Left ventricle myocardium inferior (tissue), 1 donor: ENCODE data around the gene BICDL1. TPM values are rescaled to one million over a fixed set of nuclear protein-coding genes. Genes with fewer than 3 reads are reported as not detected.

ENCODE experiments used
- DNase-seq: peaks from one replicate; pipeline ENCODE4 v3.0.0-alpha.2; 2020
- H3K27ac ChIP-seq: fragments of 200-600 bp; replicated peaks from 2 replicates; pipeline ENCODE4 v1.8.0; 2021
- H3K27me3 ChIP-seq: fragments of 200-600 bp; 2 replicates; pipeline ENCODE4 v1.8.0; 2021; ENCODE audit warnings: low read depth
- H3K36me3 ChIP-seq: fragments of 200-600 bp; 2 replicates; pipeline ENCODE4 v1.8.0; 2021
- H3K4me1 ChIP-seq: fragments of 200-600 bp; 2 replicates; pipeline ENCODE4 v1.8.0; 2021
- H3K4me3 ChIP-seq: fragments of 200-600 bp; 2 replicates; pipeline ENCODE4 v1.8.0; 2021; ENCODE audit warnings: mild to moderate bottlenecking, moderate library complexity
- H3K9me3 ChIP-seq: fragments of 200-600 bp; replicated peaks from 2 replicates; pipeline ENCODE4 v1.8.0; 2021
- intact Hi-C: fragments of 100-400 bp; cut with micrococcal nuclease; formaldehyde crosslinking; loops from one replicate; pipeline ENCODE4 v1.11.0; 2022
- total RNA-seq: library from RNA; stranded (reverse); fragmentation: NEBNext Ultra II Directional; extraction: Animal tissue kit (Norgen Biotek cat#: 25700); gene quantifications from one replicate; pipeline ENCODE4 v1.2.1, GENCODE V29; 2021
- TF ChIP-seq, protein P1 (sequence below): fragments of 200-600 bp; IDR thresholded peaks from 2 replicates; pipeline ENCODE4 v1.8.0; 2021; ENCODE audit warnings: antibody characterized with exemption, mild to moderate bottlenecking, borderline replicate concordance
- donor health status: DM: no; HTN: yes; CAD: no; lungs with severe emphysema.

Gene BICDL1
- total RNA-seq, 1 donor from 2014 or later, result 0.08 TPM

DNA sequence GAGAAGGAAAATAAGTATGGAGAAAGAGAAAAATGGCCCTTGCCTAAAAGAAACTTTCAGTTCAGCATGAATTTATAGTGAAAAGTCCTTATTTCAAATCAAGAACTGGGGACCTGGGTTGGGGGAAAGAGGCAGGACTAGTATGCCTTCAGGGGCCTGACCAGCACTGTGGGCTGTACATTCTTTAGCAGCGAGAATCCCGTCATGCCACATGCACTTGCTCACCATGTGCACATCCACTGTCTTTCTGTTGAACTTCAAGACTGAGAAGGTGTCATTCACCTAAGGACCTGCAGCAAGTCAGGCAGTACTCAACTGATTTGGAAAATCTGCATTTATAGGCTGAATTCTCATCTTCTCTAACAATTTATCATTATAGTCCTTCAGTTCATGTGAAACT, 77.3 kb downstream of the BICDL1 start:
- intact Hi-C loops, result no loop called here
- peaks cover 26% of the 10 kb centered on the region for H3K4me1 ChIP-seq
- no peak overlapping the region for H3K4me3 ChIP-seq
- TF ChIP-seq, protein P1, sequence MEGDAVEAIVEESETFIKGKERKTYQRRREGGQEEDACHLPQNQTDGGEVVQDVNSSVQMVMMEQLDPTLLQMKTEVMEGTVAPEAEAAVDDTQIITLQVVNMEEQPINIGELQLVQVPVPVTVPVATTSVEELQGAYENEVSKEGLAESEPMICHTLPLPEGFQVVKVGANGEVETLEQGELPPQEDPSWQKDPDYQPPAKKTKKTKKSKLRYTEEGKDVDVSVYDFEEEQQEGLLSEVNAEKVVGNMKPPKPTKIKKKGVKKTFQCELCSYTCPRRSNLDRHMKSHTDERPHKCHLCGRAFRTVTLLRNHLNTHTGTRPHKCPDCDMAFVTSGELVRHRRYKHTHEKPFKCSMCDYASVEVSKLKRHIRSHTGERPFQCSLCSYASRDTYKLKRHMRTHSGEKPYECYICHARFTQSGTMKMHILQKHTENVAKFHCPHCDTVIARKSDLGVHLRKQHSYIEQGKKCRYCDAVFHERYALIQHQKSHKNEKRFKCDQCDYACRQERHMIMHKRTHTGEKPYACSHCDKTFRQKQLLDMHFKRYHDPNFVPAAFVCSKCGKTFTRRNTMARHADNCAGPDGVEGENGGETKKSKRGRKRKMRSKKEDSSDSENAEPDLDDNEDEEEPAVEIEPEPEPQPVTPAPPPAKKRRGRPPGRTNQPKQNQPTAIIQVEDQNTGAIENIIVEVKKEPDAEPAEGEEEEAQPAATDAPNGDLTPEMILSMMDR, result no peak
- no peak overlapping the region for H3K27ac ChIP-seq
- H3K9me3 ChIP-seq, result no peaks in the 10 kb centered on the region
- H3K36me3 ChIP-seq, result no peaks in the 10 kb centered on the region
- DNase-seq, result no peak
- H3K27me3 ChIP-seq, result peaks cover 36% of the 10 kb centered on the region

DNA sequence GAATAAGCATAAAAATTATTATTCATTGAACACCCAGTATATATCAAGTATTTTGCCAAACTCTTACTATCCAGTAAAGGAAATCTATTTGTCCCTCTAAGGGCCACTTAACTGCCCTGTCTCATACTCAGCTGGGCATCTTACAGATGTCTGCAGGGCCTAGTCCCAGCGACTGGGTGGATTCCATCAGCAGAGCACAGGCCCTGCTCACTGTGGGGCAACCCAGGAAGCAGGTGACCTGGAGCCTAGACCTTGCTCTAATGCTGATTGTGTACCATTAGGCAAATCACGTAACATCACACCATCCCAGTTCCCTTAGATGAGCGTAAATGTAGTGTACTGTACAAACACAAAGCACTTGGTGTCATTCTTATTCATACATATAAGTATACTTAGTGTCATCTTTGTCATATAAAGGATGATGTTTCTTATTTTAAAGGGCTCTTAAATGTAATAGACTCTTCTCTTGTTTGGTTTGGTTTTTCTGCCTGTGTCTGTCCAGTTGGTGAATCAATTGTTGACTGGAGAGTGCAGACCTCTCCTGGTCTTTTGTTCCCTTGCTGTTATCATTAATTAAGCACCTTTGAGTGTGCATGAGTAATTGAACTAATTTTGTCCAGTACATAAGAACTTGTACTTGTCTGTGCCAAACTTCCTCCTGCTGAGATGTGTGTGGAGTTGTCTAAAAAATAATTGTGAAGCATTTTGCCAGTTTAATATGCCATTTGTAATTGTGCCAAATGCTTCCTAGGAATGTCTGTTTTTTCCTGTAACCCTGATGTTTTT, 78.2 kb downstream of the BICDL1 start:
- DNase-seq, result no peak
- intact Hi-C loops, result no loop called here
- peaks cover 26% of the 10 kb centered on the region for H3K4me1 ChIP-seq
- H3K27me3 ChIP-seq, result peaks cover 27% of the 10 kb centered on the region
- no peak overlapping the region for H3K4me3 ChIP-seq
- H3K36me3 ChIP-seq, result no peaks in the 10 kb centered on the region
- no peaks in the 10 kb centered on the region for H3K9me3 ChIP-seq
- TF ChIP-seq, protein P1, result no peak
- H3K27ac ChIP-seq, result no peak overlapping the region

DNA sequence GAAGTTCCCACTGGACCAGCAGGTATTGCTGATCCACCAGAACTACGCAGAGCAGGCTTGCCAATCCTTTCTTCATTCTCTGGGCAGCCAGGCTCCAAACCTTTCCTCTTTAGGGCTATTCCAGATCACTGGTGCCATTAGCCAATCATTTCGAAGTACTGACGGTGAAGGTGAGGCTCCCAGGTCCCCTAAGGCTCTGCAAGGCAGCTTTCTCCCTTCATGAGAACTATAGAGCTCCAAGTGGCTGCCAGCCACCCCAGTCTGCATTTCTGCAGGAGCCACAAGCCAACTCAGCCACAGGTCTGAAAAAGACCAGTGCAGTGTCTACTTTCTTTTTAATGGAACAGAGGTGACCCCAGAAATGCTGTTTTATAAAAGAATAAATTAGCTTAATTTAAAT, 78.9 kb downstream of the BICDL1 start:
- Histone ChIP-seq H3K9me3 (no peaks in the 10 kb centered on the region), H3K27me3 (peaks cover 20% of the 10 kb centered on the region), H3K27ac (no peak overlapping the region), H3K36me3 (no peaks in the 10 kb centered on the region), H3K4me1 (peaks cover 26% of the 10 kb centered on the region), H3K4me3 (no peak overlapping the region)
- no peak for DNase-seq
- intact Hi-C loops, result no loop called here
- TF ChIP-seq, protein P1, result no peak

DNA sequence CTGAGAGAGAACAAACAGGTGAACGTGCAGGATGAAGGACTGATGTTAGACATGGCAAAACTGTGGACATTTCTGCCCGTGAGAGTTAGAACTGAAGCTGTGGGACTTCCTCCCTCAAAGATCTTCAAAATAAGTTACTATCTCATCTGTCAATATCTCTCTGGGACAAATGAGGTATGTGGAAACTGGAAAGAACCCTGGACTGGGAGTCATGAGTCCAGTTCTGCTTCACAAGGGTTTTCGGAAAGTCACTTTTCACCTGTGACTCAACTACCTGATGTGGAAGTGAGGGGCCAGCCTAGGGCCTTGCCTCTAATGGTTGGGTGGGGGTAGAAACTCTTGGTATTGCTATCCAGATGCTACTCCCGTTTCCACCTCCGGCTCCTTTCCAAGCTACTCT, 80.2 kb downstream of the BICDL1 start:
- H3K27ac ChIP-seq, result no peak overlapping the region
- H3K27me3 ChIP-seq, result peaks cover 8% of the 10 kb centered on the region
- no peak for DNase-seq
- H3K9me3 ChIP-seq, result no peaks in the 10 kb centered on the region
- no peaks in the 10 kb centered on the region for H3K36me3 ChIP-seq
- H3K4me3 ChIP-seq, result no peak overlapping the region
- intact Hi-C loops, result no loop called here
- TF ChIP-seq, protein P1, result no peak
- peaks cover 23% of the 10 kb centered on the region for H3K4me1 ChIP-seq

DNA sequence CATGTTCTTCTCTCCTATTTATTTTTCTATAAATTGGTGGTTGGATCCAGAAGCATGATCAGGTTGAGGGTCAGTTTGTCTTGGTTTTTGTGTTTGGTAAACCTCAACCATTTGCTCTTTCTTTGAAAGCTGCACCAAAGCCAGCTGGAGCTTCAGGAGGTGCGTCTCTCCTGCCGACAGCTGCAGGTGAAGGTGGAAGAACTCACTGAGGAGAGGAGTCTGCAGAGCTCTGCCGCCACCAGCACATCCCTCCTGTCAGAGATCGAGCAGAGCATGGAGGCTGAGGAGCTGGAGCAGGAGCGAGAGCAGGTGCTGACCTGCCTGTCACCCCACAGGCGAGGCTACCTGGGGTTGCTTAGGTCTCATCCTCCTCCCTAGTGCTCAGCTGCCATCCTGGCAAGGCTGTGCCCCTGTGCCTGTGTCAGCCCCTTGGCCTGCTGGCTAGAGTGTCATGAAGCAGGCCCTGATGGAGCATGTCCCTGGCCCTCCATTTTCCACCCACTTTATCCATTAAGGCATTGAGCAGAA, 82.5 kb downstream of the BICDL1 start:
- H3K27ac ChIP-seq, result no peak overlapping the region
- TF ChIP-seq, protein P1, result no peak
- intact Hi-C loops, result no loop called here
- H3K4me3 ChIP-seq, result no peak overlapping the region
- peaks cover 11% of the 10 kb centered on the region for H3K4me1 ChIP-seq
- no peaks in the 10 kb centered on the region for H3K9me3 ChIP-seq
- H3K27me3 ChIP-seq, result peaks cover 17% of the 10 kb centered on the region
- H3K36me3 ChIP-seq, result no peaks in the 10 kb centered on the region
- DNase-seq, result no peak
